GM19238 (cell line): ENCODE data around the gene INSIG2.
A peak's percentile ranks its signal among the peaks of the same experiment; 100 is the strongest.

Source experiments
- DNase-seq: peaks from one replicate; pipeline ENCODE4 v3.0.0; 2011; ENCODE audit warnings: low spot score; ENCODE audit not compliant: insufficient read length

Gene INSIG2

DNA sequence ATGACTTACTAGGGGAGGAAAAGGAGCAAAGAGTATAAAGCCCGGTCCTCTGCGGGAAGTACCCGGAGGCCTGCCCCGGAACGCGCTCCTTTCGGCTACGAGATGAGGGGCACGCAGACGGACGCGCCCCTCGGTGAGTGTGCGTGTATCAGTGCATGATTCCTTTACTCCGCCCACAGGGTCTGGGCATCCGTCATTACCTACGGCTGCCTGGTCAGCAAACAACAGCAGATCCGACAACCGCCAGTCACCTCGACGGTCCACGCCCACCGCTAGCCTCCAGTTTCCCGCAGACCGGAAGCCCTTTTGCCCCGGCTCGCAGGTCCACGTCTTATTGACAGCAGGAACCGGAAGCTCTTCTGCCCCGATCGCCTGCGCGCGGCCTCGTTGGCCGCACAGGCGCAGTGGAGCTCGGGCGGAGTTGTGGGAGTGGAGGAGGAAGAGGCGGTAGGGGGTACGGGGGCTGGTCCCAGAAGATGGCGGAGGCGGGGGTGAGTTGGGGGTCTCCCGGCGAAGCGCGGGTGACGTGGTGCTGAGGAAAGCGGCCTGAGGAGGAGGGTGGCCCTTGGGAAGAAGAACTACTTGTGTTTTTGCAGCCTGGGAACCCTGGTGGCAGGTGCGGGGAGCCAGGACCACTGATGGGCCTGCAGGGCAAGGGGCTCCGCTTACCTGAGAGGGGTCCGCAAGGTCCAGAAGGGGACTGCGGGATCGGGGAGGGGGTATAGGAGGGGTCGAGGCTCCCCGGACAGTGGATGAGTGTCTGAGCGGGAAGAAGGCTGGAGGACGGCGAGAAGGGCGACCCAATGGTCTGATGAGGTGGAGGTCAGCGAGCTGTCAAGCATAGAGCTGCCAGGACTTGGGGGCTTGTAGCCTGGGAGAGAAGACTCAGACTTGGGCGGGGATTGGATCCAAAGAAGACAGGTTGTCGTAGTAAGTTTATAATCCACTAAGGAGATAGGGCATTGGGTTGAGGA is at the start of gene INSIG2:
TSS of gene INSIG2 (plus strand) at position 421 of the 974 bp plus-strand sequence. CDS start 8,086 bp downstream, outside the sequence.
- DNase-seq: peak; percentile 80

DNA sequence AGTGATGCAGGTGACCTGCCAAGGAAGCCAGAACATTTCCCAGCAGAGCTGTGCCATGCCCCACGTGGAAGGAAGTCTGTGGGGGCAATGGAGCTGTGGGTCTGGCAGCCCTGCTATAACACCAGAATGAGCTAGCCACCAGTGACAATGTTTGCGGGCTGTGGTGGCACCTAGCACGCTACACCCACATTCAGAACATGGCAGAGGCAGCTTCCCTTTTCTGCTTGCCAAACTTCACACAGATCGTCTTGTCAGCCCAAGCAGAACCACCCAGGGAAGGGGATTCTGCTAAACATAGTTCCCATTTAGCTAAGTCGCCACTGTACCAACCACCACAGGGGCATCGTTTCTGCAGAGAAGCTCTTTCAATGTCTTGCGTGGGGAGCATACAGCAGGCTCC is 47.4 kb upstream of the INSIG2 start:
- DNase-seq: no peak

DNA sequence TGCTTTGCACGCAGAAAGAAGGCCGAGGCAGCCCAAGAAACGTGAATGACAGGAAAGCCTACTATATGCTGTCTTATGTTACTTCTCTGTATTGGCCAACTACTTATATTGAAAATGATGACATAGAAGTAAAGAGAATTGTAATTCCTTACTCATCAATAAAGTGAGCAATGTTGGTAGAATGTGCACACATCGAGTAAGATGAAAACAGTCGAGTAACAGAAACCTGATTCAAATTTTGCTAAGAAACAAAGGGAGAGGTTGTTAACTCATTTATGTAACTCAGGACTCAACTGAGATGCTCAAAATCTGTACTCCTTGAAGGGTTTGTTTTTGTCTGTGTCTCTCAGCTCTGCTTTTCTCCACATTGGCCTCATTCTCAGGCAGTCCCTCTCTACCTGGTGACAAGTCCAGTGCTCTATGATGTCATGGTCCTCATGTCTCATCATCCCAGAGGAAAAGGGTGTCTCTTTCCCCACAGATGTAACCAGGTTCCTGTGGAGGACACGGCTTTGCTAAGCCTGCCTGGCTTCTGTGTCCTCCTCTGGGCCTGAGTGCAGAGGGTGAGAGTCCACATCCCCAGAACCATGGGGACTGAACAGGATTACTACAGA is 44.1 kb upstream of the INSIG2 start:
- DNase-seq: no peak

DNA sequence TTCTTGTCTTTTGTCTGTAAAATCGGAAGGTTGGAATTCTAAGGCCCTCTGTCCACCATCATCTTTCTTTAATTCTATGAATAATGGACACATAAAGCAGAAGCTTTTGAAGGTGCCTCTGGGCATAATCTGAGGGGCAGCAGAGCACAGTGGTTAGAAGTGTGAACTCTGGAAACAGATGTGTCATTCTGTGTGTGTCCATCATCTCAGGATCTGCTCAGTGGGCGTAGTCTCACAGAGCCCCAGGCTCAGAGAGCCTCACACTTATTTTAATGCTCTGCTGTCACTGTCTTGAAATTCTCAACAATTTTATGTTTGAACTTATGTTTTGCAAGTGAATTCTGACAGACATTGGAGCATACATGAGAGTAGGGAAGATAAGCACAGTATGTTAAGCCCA is 43.4 kb upstream of the INSIG2 start:
- DNase-seq: no peak

DNA sequence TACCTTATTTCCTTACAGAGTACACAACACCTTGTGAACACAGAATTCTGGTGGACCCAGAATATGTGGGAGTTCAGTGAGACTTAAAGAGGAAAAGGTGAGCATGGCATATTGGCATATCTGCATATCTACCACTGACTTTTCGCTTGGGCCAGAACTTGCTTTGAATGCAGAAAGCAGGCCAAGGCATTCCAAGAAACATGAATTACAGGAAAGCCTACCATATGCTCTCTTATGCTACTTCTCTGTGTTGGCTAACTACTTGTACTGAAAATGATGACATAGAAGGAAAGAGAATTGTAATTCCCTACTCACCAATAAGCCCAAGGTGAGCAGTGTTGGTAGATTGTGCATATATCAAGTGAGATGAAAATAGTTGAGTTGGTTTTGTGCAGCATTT is 43.0 kb upstream of the INSIG2 start:
- no peak for DNase-seq

DNA sequence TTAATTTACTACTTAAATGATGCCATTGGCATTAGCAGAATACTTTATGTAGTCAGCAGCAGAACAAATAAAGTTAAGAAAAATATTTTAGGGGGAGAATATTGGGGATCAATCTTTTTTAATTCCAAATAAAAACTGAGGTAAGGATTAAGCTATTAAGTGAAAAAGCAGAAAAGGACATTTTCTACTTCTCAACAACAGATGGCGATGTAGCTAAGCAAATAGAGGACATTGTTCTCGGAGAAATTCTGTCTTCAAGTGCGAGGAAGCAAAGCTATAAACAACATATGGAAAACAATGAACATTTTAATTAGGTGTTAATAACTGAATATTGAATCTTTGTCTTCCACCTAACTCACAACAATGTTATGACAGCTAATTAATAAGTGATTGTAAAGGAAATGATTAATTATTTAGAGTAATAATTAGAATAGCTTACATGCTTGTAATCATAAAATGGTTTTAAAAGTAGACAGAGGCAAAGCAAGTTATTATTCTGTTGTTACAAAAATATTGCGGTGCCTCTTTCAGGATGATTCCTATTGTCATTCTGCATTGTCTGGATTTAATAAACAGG is 41.5 kb upstream of the INSIG2 start:
- DNase-seq: no peak

DNA sequence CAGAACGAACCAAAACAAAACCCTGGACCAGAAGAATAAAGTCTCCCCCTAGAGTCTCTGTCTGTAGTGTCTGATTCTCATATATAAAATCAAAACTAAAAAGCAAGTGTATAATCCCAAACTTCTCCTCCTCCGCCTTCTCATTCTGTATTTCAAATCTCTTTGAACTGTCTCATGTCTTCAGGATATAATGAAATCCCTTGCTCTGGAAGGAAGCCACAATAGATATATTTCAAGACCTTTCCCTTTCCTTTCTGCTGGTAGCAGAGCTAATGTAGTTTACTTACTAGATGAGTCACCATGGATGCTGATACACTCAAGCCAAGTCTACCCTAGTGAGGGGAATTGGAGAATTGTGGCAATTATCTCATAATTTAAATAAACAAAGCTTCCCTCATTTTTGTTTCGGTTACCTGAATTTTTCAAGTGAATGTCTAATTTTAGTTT is 40.9 kb upstream of the INSIG2 start:
- DNase-seq: no peak

DNA sequence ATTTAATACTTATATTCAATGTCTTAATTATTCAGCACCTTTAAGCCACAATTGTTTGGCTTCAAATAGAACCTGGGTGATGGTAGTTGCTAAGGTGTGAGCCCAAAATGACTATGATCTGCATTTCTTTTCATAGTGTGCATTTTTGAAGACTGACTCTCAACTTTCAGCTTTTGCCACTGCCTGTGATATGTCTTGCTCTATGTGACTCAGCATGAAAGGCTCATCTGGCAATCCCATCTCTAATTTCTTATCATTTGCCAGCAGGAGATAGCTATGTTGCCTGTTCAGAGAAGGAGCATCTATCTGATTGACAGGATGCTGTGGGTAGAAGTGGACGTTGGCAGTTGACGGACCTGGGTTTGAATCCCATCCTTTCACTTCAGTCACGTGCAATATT is 39.9 kb upstream of the INSIG2 start:
- DNase-seq: no peak

DNA sequence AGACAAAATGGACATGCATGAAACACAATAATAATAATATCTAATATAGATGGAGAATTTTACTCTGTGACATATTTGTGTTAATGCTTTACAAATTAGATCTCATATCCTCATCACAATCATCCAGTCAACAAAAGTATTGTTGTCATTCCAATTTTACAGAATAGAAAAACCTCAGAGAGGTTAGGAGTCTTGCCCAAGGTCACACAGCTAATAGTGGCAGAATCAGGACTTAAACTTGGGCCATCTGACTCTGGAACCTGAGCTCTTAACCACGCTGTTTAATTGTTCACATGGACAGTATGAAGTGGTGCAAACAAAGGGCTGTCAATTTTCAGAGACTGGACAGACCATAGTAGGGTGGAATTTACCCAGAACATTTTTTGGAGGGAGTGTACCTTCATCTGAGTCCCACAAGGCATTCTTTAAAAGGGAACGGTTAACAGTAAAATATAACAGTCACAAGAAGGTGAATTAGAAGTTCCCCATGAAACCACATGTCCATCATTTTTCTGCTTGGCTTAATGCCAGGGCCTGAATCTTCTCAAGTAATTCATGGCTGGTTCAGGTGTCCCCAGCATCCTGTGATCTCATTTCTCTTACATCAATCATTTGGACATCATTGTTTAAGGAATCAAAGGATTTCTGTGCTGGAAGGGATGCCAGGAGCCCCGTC is 39.0 kb upstream of the INSIG2 start:
- no peak for DNase-seq

DNA sequence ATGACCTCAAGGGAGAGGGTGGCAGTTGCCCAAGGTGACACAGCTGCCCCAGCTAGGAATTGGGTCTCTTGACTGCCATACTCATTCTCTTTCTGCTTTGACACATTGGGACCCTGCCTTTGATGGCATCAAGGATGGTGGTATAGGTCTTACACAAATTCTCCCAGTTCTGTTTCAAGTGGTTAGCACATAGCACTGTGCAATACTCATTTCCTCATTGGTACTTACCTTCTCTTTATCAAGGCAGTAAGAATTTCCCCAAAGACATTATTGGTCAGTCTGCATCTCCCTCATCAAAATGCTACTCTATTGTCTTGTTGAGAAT is 38.5 kb upstream of the INSIG2 start:
- DNase-seq: no peak

DNA sequence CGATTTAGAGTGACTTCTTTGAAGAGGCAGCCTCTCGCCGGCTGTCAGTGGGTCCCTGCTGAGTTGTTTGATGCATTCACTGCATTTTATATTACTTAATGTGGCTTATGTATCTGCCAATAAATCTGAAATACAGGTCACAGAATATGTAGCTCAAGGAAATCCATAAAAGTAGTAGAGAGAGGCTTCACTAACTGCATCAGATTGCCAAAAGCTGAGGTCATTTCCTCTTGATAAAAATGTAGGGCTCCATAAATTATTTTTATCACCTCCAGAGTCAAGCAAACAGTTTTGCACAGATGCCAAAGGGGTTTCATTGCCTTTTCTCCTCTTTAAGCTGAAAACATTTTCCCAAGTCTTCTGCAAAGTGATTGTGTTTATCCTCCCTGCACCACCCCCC is 37.9 kb upstream of the INSIG2 start:
- DNase-seq: no peak

DNA sequence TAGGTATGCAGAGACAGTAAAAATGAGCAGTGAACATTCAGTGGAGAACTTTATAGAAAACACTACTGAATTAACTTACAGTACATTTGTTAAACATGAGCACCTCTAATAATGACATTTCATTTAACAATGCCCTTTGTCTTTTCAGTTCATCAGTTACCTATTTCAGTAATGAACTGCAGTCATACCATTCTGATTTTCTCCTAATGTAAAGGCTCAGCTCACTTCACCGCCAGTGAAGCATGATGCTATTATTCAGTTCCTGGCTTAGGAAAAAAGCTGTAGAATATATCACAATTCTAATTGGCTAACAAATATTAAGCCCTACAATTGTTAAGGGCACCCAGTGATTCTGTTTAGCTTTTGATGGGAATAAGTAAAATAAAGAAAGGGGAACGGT is 37.3 kb upstream of the INSIG2 start:
- DNase-seq: no peak

DNA sequence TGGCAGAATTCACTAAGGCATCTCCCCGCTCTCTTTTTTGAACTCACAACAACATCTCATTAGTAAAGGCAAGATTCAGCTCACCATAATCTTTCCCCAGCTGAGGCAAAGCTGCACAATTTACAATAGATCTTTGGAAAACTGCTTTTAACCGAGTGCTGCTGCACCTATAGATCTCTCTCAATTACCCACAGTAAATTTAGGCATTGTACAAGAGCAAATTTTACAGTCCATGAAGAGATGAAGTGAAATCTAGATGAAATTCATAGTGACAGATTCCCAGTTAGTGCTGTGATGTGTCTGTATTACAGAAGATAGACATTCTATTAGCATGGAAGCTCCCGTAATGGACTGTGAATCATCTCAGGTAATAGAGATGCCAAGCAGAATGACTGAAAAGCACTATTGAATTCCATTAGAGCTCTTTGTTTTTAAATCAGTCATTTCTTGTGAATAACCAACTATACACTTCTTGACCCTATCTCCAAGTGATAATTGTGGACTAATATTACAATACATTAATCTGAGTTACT is 36.4 kb upstream of the INSIG2 start:
- no peak for DNase-seq

DNA sequence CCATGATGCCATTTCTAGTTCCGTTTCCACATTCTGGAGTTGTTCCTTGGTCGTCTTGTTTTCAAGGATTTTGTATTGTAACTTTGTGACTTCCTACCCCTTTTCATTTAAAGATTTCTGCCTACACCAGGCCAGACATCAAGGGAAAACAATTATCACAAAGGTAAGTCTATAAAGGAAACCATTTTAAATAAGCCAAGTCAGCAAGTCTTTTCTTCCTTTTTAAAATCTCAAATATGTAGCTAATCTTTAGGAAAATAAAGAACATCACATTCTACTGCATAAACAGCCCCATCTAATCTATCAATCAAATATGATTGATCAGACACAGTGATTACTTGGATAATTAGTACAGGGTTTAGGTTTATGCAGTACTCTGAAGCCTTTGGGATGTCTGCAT is 35.8 kb upstream of the INSIG2 start:
- DNase-seq: no peak

DNA sequence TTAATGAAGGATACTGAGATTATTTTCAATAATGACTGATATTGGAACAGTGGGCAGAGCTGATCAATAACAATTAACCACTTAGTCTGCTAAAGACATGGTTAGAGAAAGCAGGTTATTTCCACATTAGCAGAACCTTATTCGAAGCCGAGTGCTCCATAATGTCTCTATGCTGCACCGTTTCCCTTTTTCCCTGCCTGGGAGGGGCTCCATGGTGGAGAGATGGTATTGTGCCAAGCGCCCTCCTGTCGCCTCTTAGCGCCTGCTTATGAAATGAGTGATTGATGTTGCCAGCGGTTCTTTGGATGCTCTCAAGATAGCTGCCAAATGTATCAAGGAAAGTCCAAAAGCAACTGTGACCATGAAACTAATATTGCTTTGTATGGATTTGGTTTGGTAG is 34.6 kb upstream of the INSIG2 start:
- no peak for DNase-seq

DNA sequence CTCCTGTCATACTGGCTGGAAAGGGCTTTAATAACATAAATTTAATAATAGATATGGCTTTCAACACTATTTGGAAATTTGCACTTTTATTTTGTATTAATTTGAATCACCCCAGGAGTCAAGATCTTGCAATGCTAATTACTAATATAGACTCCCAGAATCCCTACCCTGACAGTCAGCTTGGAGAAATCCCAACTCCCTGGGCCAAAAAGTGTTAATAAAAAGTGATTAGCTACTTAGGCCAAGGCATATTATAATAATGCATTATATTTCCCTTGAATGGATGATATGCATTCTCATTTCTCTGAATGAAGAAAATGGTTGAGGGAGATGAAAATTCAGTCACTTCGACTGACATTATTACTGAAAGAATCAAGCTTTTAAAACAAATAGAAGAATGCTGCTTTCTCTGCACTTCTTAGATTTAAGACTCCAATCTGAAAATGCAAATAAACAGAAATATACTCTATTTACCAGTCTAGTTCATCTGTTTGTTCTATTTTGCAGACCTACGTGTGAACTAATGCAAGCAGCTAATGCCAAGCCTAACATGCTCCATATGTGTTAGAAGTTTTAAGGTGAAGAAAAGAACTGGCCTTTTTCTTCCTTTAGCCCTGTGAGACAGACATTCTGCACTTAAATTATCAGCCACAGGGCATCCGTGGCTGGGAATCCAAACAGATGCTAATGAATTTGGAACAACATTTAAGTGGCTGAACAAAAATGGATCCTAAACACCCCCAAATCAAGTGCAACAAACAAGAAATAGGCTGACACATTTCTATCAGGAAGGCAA is 33.9 kb upstream of the INSIG2 start:
- no peak for DNase-seq

DNA sequence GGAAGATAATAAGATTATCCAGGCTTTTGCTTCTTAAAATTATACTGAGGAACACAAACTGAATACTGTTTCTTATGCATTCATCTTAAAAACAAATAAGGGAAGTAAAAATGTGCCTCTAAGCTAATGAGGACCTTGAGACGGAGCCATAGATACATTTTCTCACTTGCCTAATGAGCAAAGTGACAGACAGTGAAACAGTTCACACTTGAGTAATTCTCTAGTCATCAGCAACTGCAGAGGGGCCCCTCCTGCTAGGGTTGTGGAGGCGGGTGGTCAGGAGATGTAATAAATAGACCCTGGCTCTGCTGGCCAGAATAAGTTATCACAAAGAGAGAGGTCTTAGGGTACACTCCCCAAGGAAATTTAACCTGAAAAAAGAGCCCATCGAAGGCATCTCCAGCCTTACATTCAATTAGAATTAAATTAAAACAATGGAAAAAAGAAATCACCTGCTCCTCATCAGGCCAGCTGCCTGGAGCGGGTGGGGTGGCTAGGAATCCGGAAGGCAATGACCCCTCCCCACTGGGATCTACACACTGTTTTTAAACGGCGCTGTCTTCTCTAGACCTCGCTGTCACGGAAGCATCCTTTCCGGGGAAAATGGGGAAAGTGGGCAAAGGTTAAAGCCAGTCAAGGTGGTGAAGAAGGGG is 32.6 kb upstream of the INSIG2 start:
- no peak for DNase-seq

DNA sequence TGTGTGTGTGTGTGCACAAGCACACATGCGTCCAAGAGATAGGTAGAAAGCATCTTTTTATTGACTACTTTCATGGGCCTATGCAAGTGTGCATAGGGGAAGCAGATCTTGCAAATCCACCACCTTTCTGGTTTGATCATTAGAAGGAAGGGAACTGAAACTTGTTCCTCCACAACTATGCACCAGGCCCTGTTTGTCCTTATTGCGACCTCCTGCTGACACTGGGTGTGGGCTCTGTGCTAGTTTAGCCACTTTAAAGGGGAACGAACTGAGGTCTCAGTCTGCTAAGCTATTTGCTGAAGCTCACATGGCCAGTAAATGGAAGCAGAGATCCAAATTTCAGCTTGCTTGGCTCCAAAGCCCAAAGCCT is 32.1 kb upstream of the INSIG2 start:
- no peak for DNase-seq

DNA sequence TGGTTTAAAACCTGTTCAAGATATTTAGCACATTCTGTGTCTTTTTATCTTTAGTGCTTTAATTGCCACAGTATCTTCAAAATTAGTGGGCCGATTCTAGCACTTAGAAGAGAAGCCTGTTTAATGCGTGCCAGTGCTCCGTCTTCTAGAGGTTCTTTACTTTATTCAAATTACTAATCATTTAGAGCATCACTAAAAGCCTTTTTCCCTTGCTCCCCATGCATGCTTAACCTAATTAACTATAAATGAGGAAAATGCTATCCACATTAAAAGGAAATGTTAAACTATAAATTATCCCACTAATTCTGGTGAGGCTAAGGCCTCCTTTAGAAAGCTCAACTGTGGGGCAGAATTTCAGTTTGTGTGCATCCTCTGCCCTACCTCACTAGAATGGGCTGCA is 31.5 kb upstream of the INSIG2 start:
- no peak for DNase-seq

DNA sequence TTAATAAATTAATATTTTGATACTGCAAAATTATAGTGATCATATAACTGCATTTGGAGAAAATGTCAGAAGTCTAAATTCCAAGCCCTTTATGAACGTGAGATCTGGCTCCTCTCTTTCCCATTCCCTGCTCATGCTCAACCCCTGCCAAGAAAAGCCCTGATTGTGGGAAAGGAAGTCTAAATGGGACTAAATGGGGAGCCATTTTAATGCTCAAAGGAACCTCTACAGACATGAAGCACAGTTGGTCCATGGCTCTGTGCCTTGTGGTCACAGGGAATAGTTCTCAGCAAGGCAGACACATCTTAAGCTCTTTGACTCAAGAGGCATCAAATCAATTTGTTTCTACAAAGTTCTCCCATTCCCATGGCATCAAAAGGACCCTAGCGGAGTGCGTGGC is 29.3 kb upstream of the INSIG2 start:
- no peak for DNase-seq
